HEK293 (cell line): ENCODE measurements around the gene MYH13.

Experiments used
- CTCF ChIA-PET: fragments of 350-600 bp; formaldehyde crosslinking; extraction: SDS; loops from one replicate; lab custom pipeline; 2021; ENCODE audit warnings: antibody characterized with exemption; lab: Yijun Ruan, JAX
- POLR2A ChIA-PET: fragments of 300-600 bp; formaldehyde crosslinking; extraction: SDS; loops from one replicate; lab custom pipeline; 2020; ENCODE audit warnings: antibody characterized with exemption, inconsistent platforms; lab: Yijun Ruan, JAX
- H3K27ac ChIP-seq: fragments of 200-500 bp; sonication (Bioruptor generic); 2 replicates; pipeline ENCODE4 v1.5.1; 2014; ENCODE audit warnings: low read depth, low read length, control low read depth, inconsistent platforms; ENCODE audit errors: extremely low read depth
- H3K36me3 ChIP-seq, 2 experiments: fragments of 200-500 bp in 1 of 2; sonication (Bioruptor generic) in 1 of 2; 1 replicate in 1 of 2; 2 replicates in 1 of 2; pipeline ENCODE4 v1.5.1; 2014 to 2017; ENCODE audit warnings: inconsistent platforms in 2 of 2, low read length in 2 of 2; ENCODE audit not compliant: control insufficient read depth in 2 of 2, insufficient read depth in 1 of 2
- H3K4me1 ChIP-seq: fragments of 200-500 bp; sonication (Bioruptor generic); 2 replicates; pipeline ENCODE4 v1.5.1; 2014; ENCODE audit warnings: mild to moderate bottlenecking, low read length, inconsistent platforms; ENCODE audit not compliant: control insufficient read depth, insufficient read depth
- H3K4me3 ChIP-seq: 2 replicates; pipeline ENCODE4 v1.5.1; 2011; ENCODE audit warnings: low read depth, mild to moderate bottlenecking, control low read depth, low read length, moderate library complexity
- H3K9me3 ChIP-seq: fragments of 200-500 bp; sonication (Bioruptor generic); 2 replicates; pipeline ENCODE4 v1.5.1; 2014; ENCODE audit warnings: low read depth, low read length, inconsistent platforms; ENCODE audit not compliant: control insufficient read depth, insufficient read depth
- FEZF1 ChIP-seq: fragments of 450-650 bp; formaldehyde crosslinking; IDR thresholded peaks from 2 replicates; pipeline ENCODE4 v1.5.1; 2016; ENCODE audit warnings: missing biosample characterization, missing genetic modification characterization
- GFI1B ChIP-seq: fragments of 450-650 bp; formaldehyde crosslinking; IDR thresholded peaks from 2 replicates; pipeline ENCODE4 v1.5.1; 2016; ENCODE audit warnings: missing biosample characterization, missing genetic modification characterization
- ZBTB17 ChIP-seq: fragments of 450-650 bp; formaldehyde crosslinking; IDR thresholded peaks from 2 replicates; pipeline ENCODE4 v1.5.1; 2016; ENCODE audit warnings: missing biosample characterization, missing genetic modification characterization
- ZBTB8A ChIP-seq: fragments of 450-650 bp; formaldehyde crosslinking; IDR thresholded peaks from 2 replicates; pipeline ENCODE4 v1.5.1; 2016; ENCODE audit warnings: missing biosample characterization, missing genetic modification characterization
- ZNF121 ChIP-seq: fragments of 450-650 bp; formaldehyde crosslinking; IDR thresholded peaks from 2 replicates; pipeline ENCODE4 v1.5.1; 2016; ENCODE audit warnings: missing biosample characterization, missing genetic modification characterization
- ZNF140 ChIP-seq: fragments of 450-650 bp; formaldehyde crosslinking; IDR thresholded peaks from 2 replicates; pipeline ENCODE4 v1.5.1; 2016; ENCODE audit warnings: missing biosample characterization, missing genetic modification characterization
- ZNF202 ChIP-seq: fragments of 450-650 bp; formaldehyde crosslinking; IDR thresholded peaks from 2 replicates; pipeline ENCODE4 v1.5.1; 2016; ENCODE audit warnings: missing biosample characterization, missing genetic modification characterization, borderline replicate concordance
- ZNF221 ChIP-seq: fragments of 450-650 bp; formaldehyde crosslinking; IDR thresholded peaks from 2 replicates; pipeline ENCODE4 v1.5.1; 2017; ENCODE audit warnings: missing biosample characterization, missing genetic modification characterization, borderline replicate concordance
- ZNF24 ChIP-seq: fragments of 450-650 bp; formaldehyde crosslinking; IDR thresholded peaks from 2 replicates; pipeline ENCODE4 v1.5.1; 2016; ENCODE audit warnings: missing biosample characterization, missing genetic modification characterization
- ZNF558 ChIP-seq: fragments of 450-650 bp; formaldehyde crosslinking; IDR thresholded peaks from 2 replicates; pipeline ENCODE4 v1.5.1; 2016; ENCODE audit warnings: missing biosample characterization, missing genetic modification characterization
- ZNF585B ChIP-seq: fragments of 450-650 bp; formaldehyde crosslinking; IDR thresholded peaks from 2 replicates; pipeline ENCODE4 v1.5.1; 2016; ENCODE audit warnings: missing biosample characterization, missing genetic modification characterization
- ZNF624 ChIP-seq: fragments of 450-650 bp; formaldehyde crosslinking; IDR thresholded peaks from 2 replicates; pipeline ENCODE4 v1.5.1; 2017; ENCODE audit warnings: missing biosample characterization, missing genetic modification characterization
- ZNF629 ChIP-seq: fragments of 450-650 bp; formaldehyde crosslinking; IDR thresholded peaks from 2 replicates; pipeline ENCODE4 v1.5.1; 2017; ENCODE audit warnings: missing biosample characterization, missing genetic modification characterization
- TF ChIP-seq, protein P1 (sequence below): fragments of 450-650 bp; formaldehyde crosslinking; IDR thresholded peaks from 2 replicates; pipeline ENCODE4 v1.5.1; 2016; ENCODE audit warnings: missing biosample characterization, missing genetic modification characterization
- TF ChIP-seq, protein P2 (sequence below): fragments of 450-650 bp; formaldehyde crosslinking; IDR thresholded peaks from 2 replicates; pipeline ENCODE4 v1.5.1; 2017; ENCODE audit warnings: missing biosample characterization, missing genetic modification characterization
- TF ChIP-seq, protein P3 (sequence below): fragments of 450-650 bp; formaldehyde crosslinking; IDR thresholded peaks from 2 replicates; pipeline ENCODE4 v1.5.1; 2016; ENCODE audit warnings: missing biosample characterization, missing genetic modification characterization
- TF ChIP-seq, protein P4 (sequence below): fragments of 450-650 bp; formaldehyde crosslinking; IDR thresholded peaks from 2 replicates; pipeline ENCODE4 v1.5.1; 2016; ENCODE audit warnings: missing biosample characterization, missing genetic modification characterization
- TF ChIP-seq, protein P5 (sequence below): fragments of 450-650 bp; formaldehyde crosslinking; IDR thresholded peaks from 2 replicates; pipeline ENCODE4 v1.5.1; 2017; ENCODE audit warnings: missing biosample characterization, missing genetic modification characterization

MYH13 gene

DNA sequence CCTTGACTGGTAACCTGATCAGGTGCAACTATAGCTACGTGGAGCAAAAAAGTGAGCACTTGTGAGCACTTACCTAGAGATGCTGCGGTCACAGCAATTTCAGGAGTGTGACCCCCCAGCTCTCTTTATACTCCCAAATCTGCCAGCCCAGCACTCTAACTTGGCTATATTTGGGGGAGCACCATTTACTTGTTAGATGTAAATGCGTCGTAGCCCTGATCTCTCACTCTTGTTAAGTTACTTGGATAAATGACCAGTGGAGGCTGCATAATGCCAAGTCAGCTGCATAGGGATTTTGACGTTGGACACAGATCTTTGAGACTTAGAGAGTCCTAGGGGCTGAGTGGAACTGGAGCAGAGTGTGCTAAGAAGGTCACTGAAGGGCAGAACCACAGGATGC is at the start of gene MYH13:
TSS of gene MYH13 (minus strand) at position 101 of the 400 bp plus-strand sequence. CDS start 8,476 bp downstream, outside the sequence.
- POLR2A ChIA-PET = no interaction called here
- CTCF ChIA-PET = interaction anchor here (0.7 kb wide), 2 partner anchors 14 to 25 kb away, joined by 3 read pairs; no protein-coding TSS in a partner anchor
- no peaks in the 10 kb centered on the region for H3K9me3 ChIP-seq
- H3K27ac ChIP-seq = no peak within 1 kb of the TSS
- no peaks in the 10 kb centered on the region for H3K36me3 ChIP-seq
- TF ChIP-seq ZNF585B (tag by site-specific recombination) = no peak
- TF ChIP-seq GFI1B (tag by site-specific recombination) = no peak
- TF ChIP-seq, protein P1, sequence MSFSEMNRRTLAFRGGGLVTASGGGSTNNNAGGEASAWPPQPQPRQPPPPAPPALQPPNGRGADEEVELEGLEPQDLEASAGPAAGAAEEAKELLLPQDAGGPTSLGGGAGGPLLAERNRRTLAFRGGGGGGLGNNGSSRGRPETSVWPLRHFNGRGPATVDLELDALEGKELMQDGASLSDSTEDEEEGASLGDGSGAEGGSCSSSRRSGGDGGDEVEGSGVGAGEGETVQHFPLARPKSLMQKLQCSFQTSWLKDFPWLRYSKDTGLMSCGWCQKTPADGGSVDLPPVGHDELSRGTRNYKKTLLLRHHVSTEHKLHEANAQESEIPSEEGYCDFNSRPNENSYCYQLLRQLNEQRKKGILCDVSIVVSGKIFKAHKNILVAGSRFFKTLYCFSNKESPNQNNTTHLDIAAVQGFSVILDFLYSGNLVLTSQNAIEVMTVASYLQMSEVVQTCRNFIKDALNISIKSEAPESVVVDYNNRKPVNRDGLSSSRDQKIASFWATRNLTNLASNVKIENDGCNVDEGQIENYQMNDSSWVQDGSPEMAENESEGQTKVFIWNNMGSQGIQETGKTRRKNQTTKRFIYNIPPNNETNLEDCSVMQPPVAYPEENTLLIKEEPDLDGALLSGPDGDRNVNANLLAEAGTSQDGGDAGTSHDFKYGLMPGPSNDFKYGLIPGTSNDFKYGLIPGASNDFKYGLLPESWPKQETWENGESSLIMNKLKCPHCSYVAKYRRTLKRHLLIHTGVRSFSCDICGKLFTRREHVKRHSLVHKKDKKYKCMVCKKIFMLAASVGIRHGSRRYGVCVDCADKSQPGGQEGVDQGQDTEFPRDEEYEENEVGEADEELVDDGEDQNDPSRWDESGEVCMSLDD (tag by site-specific recombination) = no peak
- TF ChIP-seq, protein P2, sequence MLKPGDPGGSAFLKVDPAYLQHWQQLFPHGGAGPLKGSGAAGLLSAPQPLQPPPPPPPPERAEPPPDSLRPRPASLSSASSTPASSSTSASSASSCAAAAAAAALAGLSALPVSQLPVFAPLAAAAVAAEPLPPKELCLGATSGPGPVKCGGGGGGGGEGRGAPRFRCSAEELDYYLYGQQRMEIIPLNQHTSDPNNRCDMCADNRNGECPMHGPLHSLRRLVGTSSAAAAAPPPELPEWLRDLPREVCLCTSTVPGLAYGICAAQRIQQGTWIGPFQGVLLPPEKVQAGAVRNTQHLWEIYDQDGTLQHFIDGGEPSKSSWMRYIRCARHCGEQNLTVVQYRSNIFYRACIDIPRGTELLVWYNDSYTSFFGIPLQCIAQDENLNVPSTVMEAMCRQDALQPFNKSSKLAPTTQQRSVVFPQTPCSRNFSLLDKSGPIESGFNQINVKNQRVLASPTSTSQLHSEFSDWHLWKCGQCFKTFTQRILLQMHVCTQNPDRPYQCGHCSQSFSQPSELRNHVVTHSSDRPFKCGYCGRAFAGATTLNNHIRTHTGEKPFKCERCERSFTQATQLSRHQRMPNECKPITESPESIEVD (tag by site-specific recombination) = no peak
- TF ChIP-seq, protein P3, sequence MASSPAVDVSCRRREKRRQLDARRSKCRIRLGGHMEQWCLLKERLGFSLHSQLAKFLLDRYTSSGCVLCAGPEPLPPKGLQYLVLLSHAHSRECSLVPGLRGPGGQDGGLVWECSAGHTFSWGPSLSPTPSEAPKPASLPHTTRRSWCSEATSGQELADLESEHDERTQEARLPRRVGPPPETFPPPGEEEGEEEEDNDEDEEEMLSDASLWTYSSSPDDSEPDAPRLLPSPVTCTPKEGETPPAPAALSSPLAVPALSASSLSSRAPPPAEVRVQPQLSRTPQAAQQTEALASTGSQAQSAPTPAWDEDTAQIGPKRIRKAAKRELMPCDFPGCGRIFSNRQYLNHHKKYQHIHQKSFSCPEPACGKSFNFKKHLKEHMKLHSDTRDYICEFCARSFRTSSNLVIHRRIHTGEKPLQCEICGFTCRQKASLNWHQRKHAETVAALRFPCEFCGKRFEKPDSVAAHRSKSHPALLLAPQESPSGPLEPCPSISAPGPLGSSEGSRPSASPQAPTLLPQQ = no peak
- no peak for TF ChIP-seq ZNF629
- no peak for TF ChIP-seq ZBTB17 (tag by site-specific recombination)
- no peak for TF ChIP-seq ZNF202 (tag by site-specific recombination)
- TF ChIP-seq ZNF221 (tag by site-specific recombination) = no peak
- TF ChIP-seq ZBTB8A (tag by site-specific recombination) = no peak
- no peak for TF ChIP-seq ZNF24 (tag by site-specific recombination)
- TF ChIP-seq, protein P4, sequence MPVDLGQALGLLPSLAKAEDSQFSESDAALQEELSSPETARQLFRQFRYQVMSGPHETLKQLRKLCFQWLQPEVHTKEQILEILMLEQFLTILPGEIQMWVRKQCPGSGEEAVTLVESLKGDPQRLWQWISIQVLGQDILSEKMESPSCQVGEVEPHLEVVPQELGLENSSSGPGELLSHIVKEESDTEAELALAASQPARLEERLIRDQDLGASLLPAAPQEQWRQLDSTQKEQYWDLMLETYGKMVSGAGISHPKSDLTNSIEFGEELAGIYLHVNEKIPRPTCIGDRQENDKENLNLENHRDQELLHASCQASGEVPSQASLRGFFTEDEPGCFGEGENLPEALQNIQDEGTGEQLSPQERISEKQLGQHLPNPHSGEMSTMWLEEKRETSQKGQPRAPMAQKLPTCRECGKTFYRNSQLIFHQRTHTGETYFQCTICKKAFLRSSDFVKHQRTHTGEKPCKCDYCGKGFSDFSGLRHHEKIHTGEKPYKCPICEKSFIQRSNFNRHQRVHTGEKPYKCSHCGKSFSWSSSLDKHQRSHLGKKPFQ (tag by site-specific recombination) = no peak
- TF ChIP-seq, protein P5, sequence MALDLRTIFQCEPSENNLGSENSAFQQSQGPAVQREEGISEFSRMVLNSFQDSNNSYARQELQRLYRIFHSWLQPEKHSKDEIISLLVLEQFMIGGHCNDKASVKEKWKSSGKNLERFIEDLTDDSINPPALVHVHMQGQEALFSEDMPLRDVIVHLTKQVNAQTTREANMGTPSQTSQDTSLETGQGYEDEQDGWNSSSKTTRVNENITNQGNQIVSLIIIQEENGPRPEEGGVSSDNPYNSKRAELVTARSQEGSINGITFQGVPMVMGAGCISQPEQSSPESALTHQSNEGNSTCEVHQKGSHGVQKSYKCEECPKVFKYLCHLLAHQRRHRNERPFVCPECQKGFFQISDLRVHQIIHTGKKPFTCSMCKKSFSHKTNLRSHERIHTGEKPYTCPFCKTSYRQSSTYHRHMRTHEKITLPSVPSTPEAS (tag by site-specific recombination) = no peak
- no peak for TF ChIP-seq FEZF1
- no peak for TF ChIP-seq ZNF121 (tag by site-specific recombination)
- no peak for TF ChIP-seq ZNF624 (tag by site-specific recombination)
- no peak for TF ChIP-seq ZNF140
- TF ChIP-seq ZNF558 = no peak
- no peaks in the 10 kb centered on the region for H3K4me1 ChIP-seq
- H3K4me3 ChIP-seq = no peak within 1 kb of the TSS
